ENCODE measurements around the gene CCDC177.

GRCh38 chr14:69531135-69531534 is 43.5 kb downstream of the CCDC177 start:
- TF ChIP-seq, protein P1, sequence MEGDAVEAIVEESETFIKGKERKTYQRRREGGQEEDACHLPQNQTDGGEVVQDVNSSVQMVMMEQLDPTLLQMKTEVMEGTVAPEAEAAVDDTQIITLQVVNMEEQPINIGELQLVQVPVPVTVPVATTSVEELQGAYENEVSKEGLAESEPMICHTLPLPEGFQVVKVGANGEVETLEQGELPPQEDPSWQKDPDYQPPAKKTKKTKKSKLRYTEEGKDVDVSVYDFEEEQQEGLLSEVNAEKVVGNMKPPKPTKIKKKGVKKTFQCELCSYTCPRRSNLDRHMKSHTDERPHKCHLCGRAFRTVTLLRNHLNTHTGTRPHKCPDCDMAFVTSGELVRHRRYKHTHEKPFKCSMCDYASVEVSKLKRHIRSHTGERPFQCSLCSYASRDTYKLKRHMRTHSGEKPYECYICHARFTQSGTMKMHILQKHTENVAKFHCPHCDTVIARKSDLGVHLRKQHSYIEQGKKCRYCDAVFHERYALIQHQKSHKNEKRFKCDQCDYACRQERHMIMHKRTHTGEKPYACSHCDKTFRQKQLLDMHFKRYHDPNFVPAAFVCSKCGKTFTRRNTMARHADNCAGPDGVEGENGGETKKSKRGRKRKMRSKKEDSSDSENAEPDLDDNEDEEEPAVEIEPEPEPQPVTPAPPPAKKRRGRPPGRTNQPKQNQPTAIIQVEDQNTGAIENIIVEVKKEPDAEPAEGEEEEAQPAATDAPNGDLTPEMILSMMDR (IDR thresholded peaks at IDR 0.05) = no peak
- no peak for TF ChIP-seq CDX4 (CRISPR knock-in tag; IDR thresholded peaks at IDR 0.05; ENCODE audit: borderline replicate concordance)
- TF ChIP-seq ELF4 (CRISPR knock-in tag; IDR thresholded peaks at IDR 0.05; ENCODE audit: low read depth) = no peak
- TF ChIP-seq FOXP1 (CRISPR knock-in tag; IDR thresholded peaks at IDR 0.05; ENCODE audit: borderline replicate concordance) = no peak
- TF ChIP-seq, protein P2, sequence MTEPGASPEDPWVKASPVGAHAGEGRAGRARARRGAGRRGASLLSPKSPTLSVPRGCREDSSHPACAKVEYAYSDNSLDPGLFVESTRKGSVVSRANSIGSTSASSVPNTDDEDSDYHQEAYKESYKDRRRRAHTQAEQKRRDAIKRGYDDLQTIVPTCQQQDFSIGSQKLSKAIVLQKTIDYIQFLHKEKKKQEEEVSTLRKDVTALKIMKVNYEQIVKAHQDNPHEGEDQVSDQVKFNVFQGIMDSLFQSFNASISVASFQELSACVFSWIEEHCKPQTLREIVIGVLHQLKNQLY (CRISPR knock-in tag; IDR thresholded peaks at IDR 0.05) = no peak
- TF ChIP-seq HMGA2 (CRISPR knock-in tag; IDR thresholded peaks at IDR 0.05) = no peak
- TF ChIP-seq USF2 (CRISPR knock-in tag; IDR thresholded peaks at IDR 0.05) = no peak
- TF ChIP-seq TCF7 (CRISPR knock-in tag; IDR thresholded peaks at IDR 0.05; ENCODE audit: low read depth) = no peak
- no peak for TF ChIP-seq SP1 (CRISPR knock-in tag; conservative IDR thresholded peaks at IDR 0.05)
- TF ChIP-seq CBFB (CRISPR knock-in tag; IDR thresholded peaks at IDR 0.05; ENCODE audit: low read depth) = no peak
- TF ChIP-seq, protein P3, sequence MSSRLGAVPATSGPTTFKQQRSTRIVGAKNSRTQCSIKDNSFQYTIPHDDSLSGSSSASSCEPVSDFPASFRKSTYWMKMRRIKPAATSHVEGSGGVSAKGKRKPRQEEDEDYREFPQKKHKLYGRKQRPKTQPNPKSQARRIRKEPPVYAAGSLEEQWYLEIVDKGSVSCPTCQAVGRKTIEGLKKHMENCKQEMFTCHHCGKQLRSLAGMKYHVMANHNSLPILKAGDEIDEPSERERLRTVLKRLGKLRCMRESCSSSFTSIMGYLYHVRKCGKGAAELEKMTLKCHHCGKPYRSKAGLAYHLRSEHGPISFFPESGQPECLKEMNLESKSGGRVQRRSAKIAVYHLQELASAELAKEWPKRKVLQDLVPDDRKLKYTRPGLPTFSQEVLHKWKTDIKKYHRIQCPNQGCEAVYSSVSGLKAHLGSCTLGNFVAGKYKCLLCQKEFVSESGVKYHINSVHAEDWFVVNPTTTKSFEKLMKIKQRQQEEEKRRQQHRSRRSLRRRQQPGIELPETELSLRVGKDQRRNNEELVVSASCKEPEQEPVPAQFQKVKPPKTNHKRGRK (CRISPR knock-in tag; IDR thresholded peaks at IDR 0.05; ENCODE audit: borderline replicate concordance) = no peak
